ENCODE data around the gene RBM3. TPM values are rescaled to one million over a fixed set of nuclear protein-coding genes. Genes with fewer than 3 reads are reported as not detected.
A peak's percentile ranks its signal among the peaks of the same experiment; 100 is the strongest.
"Not testable (repeated sequence)": the region's sequence is repeated elsewhere in the genome, so short reads cannot be mapped to it uniquely, and the experiment has no call there.

The RBM3 gene
- 150 TPM for total RNA-seq

- peak; percentile 95 for DNase-seq (ENCODE audit: low spot score)
- ATAC-seq: peak; percentile 99
- intact Hi-C loops (cut with DNase I): no loop called here
Observed at GRCh38 chrX:48574270-48575266, at the start of gene RBM3. Gene RBM3, plus strand, starts transcription at chrX:48574484. Its CDS starts 697 bp downstream, at chrX:48575181.

- DNase-seq (ENCODE audit: low spot score); ATAC-seq; intact Hi-C loops (cut with DNase I): not testable (repeated sequence)
Observed at GRCh38 chrX:48525853-48526252, 48.4 kb upstream of the RBM3 start.

- intact Hi-C loops (cut with DNase I): no loop called here
- ATAC-seq (no peak), DNase-seq (ENCODE audit: low spot score) (no peak)
Observed at GRCh38 chrX:48530736-48531135, 43.5 kb upstream of the RBM3 start.

GRCh38 chrX:48531358-48531959 lies 42.8 kb upstream of the RBM3 start:
- intact Hi-C loops (cut with DNase I): no loop called here
- ATAC-seq: peak; percentile 80
- DNase-seq (ENCODE audit: low spot score): no peak

GRCh38 chrX:48532161-48532560 lies 42.1 kb upstream of the RBM3 start:
- ATAC-seq: no peak
- intact Hi-C loops (cut with DNase I): no loop called here
- no peak for DNase-seq (ENCODE audit: low spot score)

- DNase-seq (ENCODE audit: low spot score) (no peak), ATAC-seq (no peak)
- intact Hi-C loops (cut with DNase I): no loop called here
Observed at GRCh38 chrX:48533165-48533564, 41.1 kb upstream of the RBM3 start.

- DNase-seq (ENCODE audit: low spot score): no peak
- ATAC-seq: no peak
- intact Hi-C loops (cut with DNase I): no loop called here
Observed at GRCh38 chrX:48538641-48539344, 35.5 kb upstream of the RBM3 start.

- peak; percentile 98 for ATAC-seq
- intact Hi-C loops (cut with DNase I): no loop called here
Observed at GRCh38 chrX:48539345-48540027, 34.8 kb upstream of the RBM3 start, which contains the start of gene TBC1D25. Gene TBC1D25, plus strand, starts transcription at chrX:48539714. Its CDS starts 84 bp downstream, at chrX:48539798.

GRCh38 chrX:48540028-48540375 lies 34.3 kb upstream of the RBM3 start:
- DNase-seq (ENCODE audit: low spot score) (no peak), ATAC-seq (peak; percentile 52)
- intact Hi-C loops (cut with DNase I): no loop called here

More at GRCh38 chrX:48539345-48540027, 34.8 kb upstream of the RBM3 start, which contains the start of gene TBC1D25:
- peak; percentile 98 for DNase-seq (ENCODE audit: low spot score)

- ATAC-seq (no peak), DNase-seq (ENCODE audit: low spot score) (no peak)
- intact Hi-C loops (cut with DNase I): no loop called here
Observed at GRCh38 chrX:48540480-48540879, 33.8 kb upstream of the RBM3 start.

- no peak for DNase-seq (ENCODE audit: low spot score)
- ATAC-seq: no peak
- intact Hi-C loops (cut with DNase I): no loop called here
Observed at GRCh38 chrX:48541140-48541814, 33.0 kb upstream of the RBM3 start.

GRCh38 chrX:48548871-48549270 lies 25.4 kb upstream of the RBM3 start:
- DNase-seq (ENCODE audit: low spot score) (no peak), ATAC-seq (no peak)
- intact Hi-C loops (cut with DNase I): no loop called here

GRCh38 chrX:48555731-48556325 lies 18.5 kb upstream of the RBM3 start:
- ATAC-seq; intact Hi-C loops (cut with DNase I); DNase-seq (ENCODE audit: low spot score): not testable (repeated sequence)

- DNase-seq (ENCODE audit: low spot score) (no peak), ATAC-seq (no peak)
- intact Hi-C loops (cut with DNase I): no loop called here
Observed at GRCh38 chrX:48558271-48558670, 16.0 kb upstream of the RBM3 start.

- intact Hi-C loops (cut with DNase I): no loop called here
- ATAC-seq (no peak), DNase-seq (ENCODE audit: low spot score) (no peak)
Observed at GRCh38 chrX:48559636-48560035, 14.6 kb upstream of the RBM3 start.

- intact Hi-C loops (cut with DNase I): no loop called here
- ATAC-seq: no peak
- no peak for DNase-seq (ENCODE audit: low spot score)
Observed at GRCh38 chrX:48560056-48560455, 14.2 kb upstream of the RBM3 start.

GRCh38 chrX:48560681-48561080 lies 13.6 kb upstream of the RBM3 start:
- DNase-seq (ENCODE audit: low spot score): no peak
- ATAC-seq: no peak
- intact Hi-C loops (cut with DNase I): no loop called here

- no peak for DNase-seq (ENCODE audit: low spot score)
- ATAC-seq: no peak
- intact Hi-C loops (cut with DNase I): no loop called here
Observed at GRCh38 chrX:48569958-48570357, 4.3 kb upstream of the RBM3 start.
